G401 (cell line): Measurements from ENCODE around the gene TRMT6. TPM values are rescaled to one million over a fixed set of nuclear protein-coding genes. Genes with fewer than 3 reads are reported as not detected.

Source experiments
- DNase-seq: peaks from one replicate; pipeline ENCODE4 v3.0.0-alpha.2; 2015; ENCODE audit warnings: low spot score
- in situ Hi-C: cut with HindIII; loops from 2 replicates; pipeline ENCODE4 v1.10.0; 2016; ENCODE audit warnings: low sequenced_read_pairs, mixed read lengths
- total RNA-seq: library from RNA; depleted of rRNA; stranded (reverse); fragments of >200 nt; shearing (Covaris generic); gene quantifications from 2 replicates; pipeline ENCODE4 v1.2.3, GENCODE V29; 2014

TRMT6 gene
- total RNA-seq, 1 experiment from 2014 or later = 15.9 TPM

- in situ Hi-C loops = no loop called here
- DNase-seq = no peak
These were observed 18.1 kb upstream of the TRMT6 start for GRCh38 chr20:5968462-5968861.

- no peak for DNase-seq
- in situ Hi-C loops = no loop called here
These were observed 17.1 kb upstream of the TRMT6 start for GRCh38 chr20:5967469-5967868.

GRCh38 chr20:5949943-5950270 is 426 bp downstream of the TRMT6 start:
- in situ Hi-C loops = no loop called here
- DNase-seq = no peak

GRCh38 chr20:5947276-5947675 is 3.1 kb downstream of the TRMT6 start:
- in situ Hi-C loops = no loop called here

GRCh38 chr20:5945963-5946362 is 4.4 kb downstream of the TRMT6 start:
- in situ Hi-C loops = no loop called here
- DNase-seq = no peak

More at GRCh38 chr20:5947276-5947675, 3.1 kb downstream of the TRMT6 start:
- DNase-seq = no peak

GRCh38 chr20:5938456-5939029 is 11.8 kb downstream of the TRMT6 start:
- in situ Hi-C loops = no loop called here

GRCh38 chr20:5936238-5936637 is 14.1 kb downstream of the TRMT6 start:
- DNase-seq = no peak
- in situ Hi-C loops = no loop called here

More at GRCh38 chr20:5938456-5939029, 11.8 kb downstream of the TRMT6 start:
- no peak for DNase-seq

- DNase-seq = no peak
- in situ Hi-C loops = no loop called here
These were observed 14.9 kb downstream of the TRMT6 start for GRCh38 chr20:5935384-5935783.

GRCh38 chr20:5933802-5934436 is 16.4 kb downstream of the TRMT6 start:
- DNase-seq = peak; percentile 73
- in situ Hi-C loops = no loop called here

- peak; percentile 61 for DNase-seq
- in situ Hi-C loops = no loop called here
These were observed 17.5 kb downstream of the TRMT6 start for GRCh38 chr20:5932796-5933195.

- in situ Hi-C loops = no loop called here
These were observed 18.9 kb downstream of the TRMT6 start for GRCh38 chr20:5931411-5931810.

GRCh38 chr20:5928836-5929715 is 21.3 kb downstream of the TRMT6 start:
- in situ Hi-C loops = no loop called here
- DNase-seq = peak; percentile 83

More at GRCh38 chr20:5931411-5931810, 18.9 kb downstream of the TRMT6 start:
- peak; percentile 72 for DNase-seq

- DNase-seq = no peak
- in situ Hi-C loops = no loop called here
These were observed 22.4 kb downstream of the TRMT6 start for GRCh38 chr20:5927749-5928462.

GRCh38 chr20:5925551-5925950 is 24.8 kb downstream of the TRMT6 start:
- no peak for DNase-seq
- in situ Hi-C loops = no loop called here

GRCh38 chr20:5923493-5923892 is 26.8 kb downstream of the TRMT6 start:
- in situ Hi-C loops = no loop called here
- DNase-seq = no peak

GRCh38 chr20:5920581-5920980 is 29.8 kb downstream of the TRMT6 start:
- peak; percentile 71 for DNase-seq

GRCh38 chr20:5919626-5920544 is 30.4 kb downstream of the TRMT6 start:
- DNase-seq = peak; percentile 95
- in situ Hi-C loops = no loop called here

More at GRCh38 chr20:5920581-5920980, 29.8 kb downstream of the TRMT6 start:
- in situ Hi-C loops = no loop called here

- in situ Hi-C loops = no loop called here
- peak; percentile 32 for DNase-seq
These were observed 31.3 kb downstream of the TRMT6 start for GRCh38 chr20:5918856-5919625.
